ENCODE data around the gene NMT1. TPM values are rescaled to one million over a fixed set of nuclear protein-coding genes. Genes with fewer than 3 reads are reported as not detected.

NMT1 gene
- total RNA-seq, 4 donors from 2014 or later: 58.5 to 79.3 (median 65.1) TPM

- WGBS: 82% methylated on average over 8 of the region's 8 CpGs
- Histone ChIP-seq H3K27me3 (no peaks in the 10 kb centered on the region), H3K36me3 (peaks cover 0 to 4% (median 2%) of the 10 kb centered on the region in 4 donors), H3K4me3 (peak overlapping the region; percentile 58 to 65 (median 64)), H3K4me1 (peaks cover 35 to 48% (median 44%) of the 10 kb centered on the region in 4 donors), H3K27ac (replicated peaks in 1 of 4) (peak overlapping the region; percentile 96 to 100 (median 98)), H3K9me3 (no peaks in the 10 kb centered on the region)
- TF ChIP-seq POLR2AphosphoS5 (IDR thresholded peaks at IDR 0.05) (no peak), POLR2A (IDR thresholded peaks at IDR 0.05; ENCODE audit: low read depth) (no peak)
- intact Hi-C loops (cut with DNase I): no loop called here
- DNase-seq (ENCODE audit: extremely low spot score): no peak
Measured at GRCh38 chr17:45145035-45145389, 83.9 kb downstream of the NMT1 start.

GRCh38 chr17:45146166-45146565, 85.0 kb downstream of the NMT1 start:
- no peaks in the 10 kb centered on the region for H3K27me3 ChIP-seq
- TF ChIP-seq POLR2A (IDR thresholded peaks at IDR 0.05; ENCODE audit: low read depth) (no peak), EP300 (IDR thresholded peaks at IDR 0.05) (no peak), POLR2AphosphoS5 (IDR thresholded peaks at IDR 0.05) (no peak), CTCF (IDR thresholded peaks at IDR 0.05) (no peak)
- no peak for DNase-seq (ENCODE audit: extremely low spot score)
- peaks cover 42 to 57% (median 51%) of the 10 kb centered on the region in 4 donors for H3K4me1 ChIP-seq
- intact Hi-C loops (cut with DNase I): no loop called here
- no peak overlapping the region for H3K4me3 ChIP-seq
- H3K9me3 ChIP-seq: no peaks in the 10 kb centered on the region
- peaks cover 0 to 2% (median 0%) of the 10 kb centered on the region in 4 donors for H3K36me3 ChIP-seq
- 94% methylated on average over 10 of the region's 10 CpGs for WGBS
- H3K27ac ChIP-seq (replicated peaks in 1 of 4): peak overlapping the region; percentile 96 to 100 (median 98)

GRCh38 chr17:45146592-45146889, 85.4 kb downstream of the NMT1 start:
- H3K27me3 ChIP-seq: no peaks in the 10 kb centered on the region
- peak overlapping the region; percentile 68 to 83 (median 75) for H3K4me3 ChIP-seq
- no peaks in the 10 kb centered on the region for H3K9me3 ChIP-seq
- H3K27ac ChIP-seq (replicated peaks in 1 of 4): peak overlapping the region; percentile 96 to 100 (median 98)
- peaks cover 46 to 60% (median 55%) of the 10 kb centered on the region in 4 donors for H3K4me1 ChIP-seq
- TF ChIP-seq EP300 (IDR thresholded peaks at IDR 0.05) (no peak), POLR2AphosphoS5 (IDR thresholded peaks at IDR 0.05) (no peak), POLR2A (IDR thresholded peaks at IDR 0.05; ENCODE audit: low read depth) (no peak), CTCF (IDR thresholded peaks at IDR 0.05) (no peak)
- intact Hi-C loops (cut with DNase I): no loop called here
- H3K36me3 ChIP-seq: no peaks in the 10 kb centered on the region
- DNase-seq (ENCODE audit: extremely low spot score): no peak
- WGBS: 72% methylated on average over 4 of the region's 4 CpGs

DNA sequence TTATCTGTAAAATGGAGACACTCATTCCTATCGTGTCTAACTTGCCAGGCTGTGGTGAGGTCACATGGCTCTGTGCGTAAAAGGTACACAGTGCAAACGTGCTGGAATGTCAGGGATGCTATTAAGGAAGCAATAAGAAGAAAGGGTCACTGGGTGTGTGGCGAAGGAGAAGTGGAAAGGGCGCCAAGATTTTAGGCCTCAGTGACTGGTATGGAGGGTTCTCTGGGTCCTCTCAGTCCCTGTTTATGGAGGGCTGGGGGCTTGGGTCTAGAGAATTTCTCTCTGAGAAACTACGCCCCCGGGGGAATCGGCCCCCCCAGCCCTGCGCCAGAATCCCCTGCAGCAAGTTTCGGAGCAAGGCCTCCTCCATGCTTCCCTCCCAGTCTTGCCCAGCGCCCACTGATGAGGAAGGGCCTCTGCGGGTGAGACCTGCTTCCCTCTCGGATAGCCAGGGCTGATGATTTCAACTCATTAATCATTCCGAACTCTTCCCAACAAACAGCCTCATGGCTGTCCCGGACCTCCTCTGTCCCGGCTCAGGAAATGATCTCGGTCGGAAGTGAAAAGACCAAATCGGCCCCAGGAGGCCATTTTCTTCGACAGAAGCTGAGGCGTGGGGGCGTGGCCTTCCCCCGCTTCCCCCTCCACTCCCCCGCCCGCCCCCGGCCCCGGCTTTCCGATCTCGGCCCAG, 85.9 kb downstream of the NMT1 start:
- WGBS: 18% methylated on average over 8 of the region's 29 CpGs
- no peaks in the 10 kb centered on the region for H3K9me3 ChIP-seq

More for the DNA sequence above, 85.9 kb downstream of the NMT1 start:
- Histone ChIP-seq H3K27me3 (no peaks in the 10 kb centered on the region), H3K27ac (replicated peaks in 1 of 4) (peak overlapping the region; percentile 96 to 100 (median 98)), H3K36me3 (no peaks in the 10 kb centered on the region), H3K4me3 (peak overlapping the region; percentile 68 to 83 (median 75)), H3K4me1 (peaks cover 51 to 65% (median 59%) of the 10 kb centered on the region in 4 donors)
- no peak for DNase-seq (ENCODE audit: extremely low spot score)
- intact Hi-C loops (cut with DNase I): no loop called here
- peak; percentile 67 to 81 for TF ChIP-seq POLR2AphosphoS5 (IDR thresholded peaks at IDR 0.05)
- TF ChIP-seq EP300 (IDR thresholded peaks at IDR 0.05): no peak
- no peak for TF ChIP-seq POLR2A (IDR thresholded peaks at IDR 0.05; ENCODE audit: low read depth)
- TF ChIP-seq CTCF (IDR thresholded peaks at IDR 0.05): no peak

Data from esophagus muscularis mucosa (tissue), 4 donors.